K562 (cell line): ENCODE measurements around the gene SLC34A2. TPM values are rescaled to one million over a fixed set of nuclear protein-coding genes. Genes with fewer than 3 reads are reported as not detected.

ENCODE experiments used
- CBX8 ChIP-seq: fragments of 200-600 bp; sonication (generic); IDR thresholded peaks from 2 replicates; pipeline ENCODE4 v1.6.1; 2012; ENCODE audit warnings: borderline replicate concordance, mixed run types, low read depth, mild to moderate bottlenecking, moderate library complexity, mixed read lengths, low read length, control low read depth, inconsistent platforms; ENCODE audit not compliant: poor library complexity, severe bottlenecking; ENCODE audit errors: extremely low read depth
- CUX1 ChIP-seq: fragments of 200-800 bp; sonication (Bioruptor generic); IDR thresholded peaks from 2 replicates; pipeline ENCODE4 v1.6.1; 2016; ENCODE audit warnings: missing genetic modification characterization, missing compliant biosample characterization
- MED1 ChIP-seq: sonication (generic); formaldehyde crosslinking; IDR thresholded peaks from 2 replicates; pipeline ENCODE4 v1.8.1; 2023; ENCODE audit warnings: missing genetic modification reagents, borderline replicate concordance
- XRCC5 ChIP-seq: fragments of 200-400 bp; formaldehyde crosslinking; IDR thresholded peaks from 2 replicates; pipeline ENCODE4 v1.6.1; 2017; ENCODE audit warnings: low read depth, mild to moderate bottlenecking, low read length
- ZBTB1 ChIP-seq: sonication (generic); formaldehyde crosslinking; IDR thresholded peaks from 2 replicates; pipeline ENCODE4 v1.8.1; 2023; ENCODE audit warnings: missing genetic modification reagents, low read depth, mild to moderate bottlenecking, borderline replicate concordance
- ZBTB40 ChIP-seq, 2 experiments: fragments of 450-650 bp in 1 of 2; sonication (generic) in 1 of 2; formaldehyde crosslinking in 1 of 2; IDR thresholded peaks; 2 replicates each; pipeline versions ENCODE4 v1.7.1 to v1.9.0; 2016 to 2022; ENCODE audit warnings: inconsistent platforms in 1 of 2, mild to moderate bottlenecking in 1 of 2, missing genetic modification reagents in 1 of 2
- ZC3H4 ChIP-seq: sonication (generic); formaldehyde crosslinking; IDR thresholded peaks from 2 replicates; pipeline ENCODE4 v1.9.0; 2021; ENCODE audit warnings: missing genetic modification reagents, borderline replicate concordance
- ZNF239 ChIP-seq: fragments of 250-450 bp; sonication (Bioruptor Pico); IDR thresholded peaks from 2 replicates; pipeline ENCODE4 v1.4.0; 2020; ENCODE audit warnings: mild to moderate bottlenecking
- ZNF41 ChIP-seq: fragments of 250-450 bp; sonication (Bioruptor Pico); conservative IDR thresholded peaks from 2 replicates; pipeline ENCODE4 v1.4.0; 2020; ENCODE audit warnings: mild to moderate bottlenecking
- ZNF431 ChIP-seq: sonication (generic); formaldehyde crosslinking; IDR thresholded peaks from 2 replicates; pipeline ENCODE4 v1.8.0; 2022; ENCODE audit warnings: mild to moderate bottlenecking, missing genetic modification reagents
- polyA plus RNA-seq, 8 experiments: library from polyadenylated mRNA; depleted of rRNA in 4 of 8; stranded (reverse) in 5 of 8; unstranded in 3 of 8; fragments of >200 nt; fragmentation: Nextera tagmentation in 2 of 8; fragmentation: Illumina TruSeq in 1 of 8; extraction: Ambion mirVana in 2 of 8; extraction: Trizol in 1 of 8; gene quantifications; 2 replicates each; pipeline versions ENCODE4 v1.2.1 to v1.2.3, GENCODE V29; 2011 to 2014; ENCODE audit warnings: inconsistent platforms in 1 of 8, missing spikeins in 1 of 8
- total RNA-seq, 7 experiments: library from RNA; depleted of rRNA in 6 of 7; stranded (reverse); fragments of >200 nt in 6 of 7; fragmentation: Illumina TruSeq in 2 of 7; extraction: Trizol in 2 of 7; gene quantifications; 2 replicates each; pipeline versions ENCODE4 v1.2.1 to v1.2.3, GENCODE V29; 2011 to 2021; ENCODE audit warnings: low replicate concordance in 1 of 7

Gene SLC34A2
- total and polyA plus RNA-seq, 9 of the 15 experiments (the other 6 are each of a cell fraction or from before 2014, with no cell fraction given), result 1.5 TPM; not detected in 8

- no peak for TF ChIP-seq ZBTB40 (IDR thresholded peaks at IDR 0.05)
- no peak for TF ChIP-seq ZBTB40 (CRISPR knock-in tag; IDR thresholded peaks at IDR 0.05)
- TF ChIP-seq ZNF431 (CRISPR knock-in tag), result no peak
- TF ChIP-seq MED1 (CRISPR knock-in tag), result no peak
- no peak for TF ChIP-seq ZNF41
- TF ChIP-seq ZNF239, result no peak
- TF ChIP-seq ZBTB1 (CRISPR knock-in tag), result no peak
- TF ChIP-seq ZC3H4 (CRISPR knock-in tag), result no peak
- no peak for TF ChIP-seq CBX8
- TF ChIP-seq CUX1, result no peak
- TF ChIP-seq XRCC5, result no peak
Measured at GRCh38 chr4:25727711-25728493, 72.3 kb downstream of the SLC34A2 start (continued).
